H1 (cell line): ENCODE measurements around the gene FHL2. TPM values are rescaled to one million over a fixed set of nuclear protein-coding genes. Genes with fewer than 3 reads are reported as not detected.

Experiments
- CTCF ChIA-PET: fragments of 300-600 bp; sonication (Branson Sonifier 250); formaldehyde crosslinking; loops from one replicate; lab custom pipeline; 2021; ENCODE audit not compliant: partially characterized antibody; lab: Charles Lee
- POLR2A ChIA-PET: fragments of 300-600 bp; sonication (Branson Sonifier 250); formaldehyde crosslinking; loops from one replicate; lab custom pipeline; 2021; ENCODE audit warnings: inconsistent platforms; ENCODE audit not compliant: partially characterized antibody; lab: Charles Lee
- DNase-seq, 2 experiments: peaks; one replicate each; pipeline versions ENCODE4 v3.0.0 to v3.0.0-alpha.2; 2010 to 2022; ENCODE audit warnings: low spot score in 2 of 2, low read depth in 1 of 2, mixed read lengths in 1 of 2
- FAIRE-seq: peaks from 2 replicates; lab custom pipeline; 2011; peaks lifted over from hg19 to GRCh38; lab: Jason Lieb, UNC
- H2AFZ ChIP-seq: 2 replicates; pipeline ENCODE4 v1.8.1; 2012; ENCODE audit warnings: low read length, inconsistent platforms
- H2AK5ac ChIP-seq: 2 replicates; pipeline ENCODE4 v1.6.1; 2013; ENCODE audit warnings: low read depth, low read length
- H2BK120ac ChIP-seq: replicated peaks from 2 replicates; pipeline ENCODE3; 2013; ENCODE audit warnings: low read depth, low read length, inconsistent platforms
- H2BK12ac ChIP-seq: 2 replicates; pipeline ENCODE4 v1.6.1; 2013; ENCODE audit warnings: low read depth, low read length
- H2BK15ac ChIP-seq: 2 replicates; pipeline ENCODE4 v1.6.1; 2013; ENCODE audit warnings: low read length
- H2BK20ac ChIP-seq: 2 replicates; pipeline ENCODE4 v1.6.1; 2013; ENCODE audit warnings: low read length
- H2BK5ac ChIP-seq: 2 replicates; pipeline ENCODE4 v1.6.1; 2013; ENCODE audit warnings: low read depth, low read length
- H3K14ac ChIP-seq: 2 replicates; pipeline ENCODE4 v1.6.1; 2013; ENCODE audit warnings: inconsistent platforms; ENCODE audit not compliant: insufficient read length
- H3K18ac ChIP-seq: 2 replicates; pipeline ENCODE4 v1.6.1; 2013; ENCODE audit warnings: low read length; ENCODE audit errors: extremely low read depth
- H3K23ac ChIP-seq: 2 replicates; pipeline ENCODE4 v1.6.1; 2013; ENCODE audit warnings: inconsistent platforms; ENCODE audit not compliant: insufficient read length
- H3K23me2 ChIP-seq: 2 replicates; pipeline ENCODE4 v1.6.1; 2013; ENCODE audit warnings: low read depth, low read length
- H3K27ac ChIP-seq: 2 replicates; pipeline ENCODE4 v1.6.1; 2011; ENCODE audit warnings: low read depth, low read length, inconsistent platforms
- H3K27me3 ChIP-seq, 4 experiments: replicated peaks in 1 of 4; 1 replicate in 1 of 4; 2 replicates in 3 of 4; pipeline versions ENCODE4 v1.6.1 to v1.8.1; 2011 to 2013; ENCODE audit warnings: low read length in 3 of 4, mild to moderate bottlenecking in 3 of 4, inconsistent platforms in 2 of 4, mixed read lengths in 2 of 4, moderate library complexity in 1 of 4; ENCODE audit not compliant: control insufficient read depth in 3 of 4, insufficient read depth in 3 of 4; ENCODE audit errors: extremely low read depth in 1 of 4
- H3K36me3 ChIP-seq, 4 experiments: 2 replicates each; pipeline versions ENCODE4 v1.6.1 to v1.8.1; 2011 to 2013; ENCODE audit warnings: mild to moderate bottlenecking in 4 of 4, low read length in 3 of 4, moderate library complexity in 2 of 4, control low read depth in 1 of 4, inconsistent platforms in 1 of 4; ENCODE audit not compliant: insufficient read depth in 4 of 4, control insufficient read depth in 2 of 4
- H3K4ac ChIP-seq: replicated peaks from 2 replicates; pipeline ENCODE3; 2013; ENCODE audit warnings: low read length, low read depth, mixed read lengths, inconsistent platforms; ENCODE audit not compliant: insufficient read length
- H3K4me1 ChIP-seq, 4 experiments: replicated peaks in 1 of 4; 1 replicate in 1 of 4; 2 replicates in 3 of 4; pipeline versions ENCODE4 v1.6.1 to v1.8.1; 2011 to 2013; ENCODE audit warnings: low read length in 3 of 4, inconsistent platforms in 2 of 4, mixed read lengths in 1 of 4; ENCODE audit not compliant: insufficient read depth in 4 of 4, control insufficient read depth in 3 of 4
- H3K4me2 ChIP-seq, 2 experiments: 2 replicates each; pipeline versions ENCODE4 v1.6.1 to v1.8.1; 2011 to 2013; ENCODE audit warnings: low read depth in 2 of 2, low read length in 2 of 2, control low read depth in 1 of 2, inconsistent platforms in 1 of 2, mild to moderate bottlenecking in 1 of 2; ENCODE audit not compliant: insufficient read depth in 1 of 2
- H3K4me3 ChIP-seq, 4 experiments: fragments of 200-600, 300-600 bp in 1 of 4; sonication (generic), shearing (Covaris generic), sonication (Bioruptor Twin) in 1 of 4; 2 replicates each; pipeline versions ENCODE4 v1.5.1 to v1.8.1; 2011 to 2016; ENCODE audit warnings: low read length in 4 of 4, low read depth in 3 of 4, control low read depth in 2 of 4, inconsistent platforms in 2 of 4, mild to moderate bottlenecking in 2 of 4, mixed read lengths in 1 of 4, moderate library complexity in 1 of 4; ENCODE audit not compliant: insufficient read depth in 2 of 4; ENCODE audit errors: extremely low read depth in 1 of 4
- H3K56ac ChIP-seq: replicated peaks from 2 replicates; pipeline ENCODE3; 2013; ENCODE audit warnings: low read depth, mild to moderate bottlenecking, mixed read lengths, low read length, inconsistent platforms; ENCODE audit not compliant: insufficient read length
- H3K79me1 ChIP-seq: 2 replicates; pipeline ENCODE4 v1.6.1; 2013; ENCODE audit warnings: low read depth, low read length, control low read depth
- H3K79me2 ChIP-seq, 2 experiments: 2 replicates each; pipeline versions ENCODE4 v1.6.1 to v1.8.1; 2012 to 2013; ENCODE audit warnings: low read length in 2 of 2, mild to moderate bottlenecking in 2 of 2, inconsistent platforms in 1 of 2; ENCODE audit not compliant: insufficient read depth in 2 of 2, control insufficient read depth in 1 of 2
- H3K9ac ChIP-seq, 4 experiments: replicated peaks in 1 of 4; 1 replicate in 1 of 4; 2 replicates in 3 of 4; pipeline versions ENCODE4 v1.6.1 to v1.8.1; 2011 to 2013; ENCODE audit warnings: low read depth in 3 of 4, low read length in 3 of 4, control low read depth in 2 of 4, mild to moderate bottlenecking in 2 of 4, moderate library complexity in 2 of 4, inconsistent platforms in 1 of 4; ENCODE audit errors: extremely low read depth in 1 of 4
- H3K9me3 ChIP-seq, 2 experiments: 2 replicates each; pipeline versions ENCODE4 v1.6.1 to v1.8.1; 2012 to 2013; ENCODE audit warnings: mild to moderate bottlenecking in 2 of 2, moderate library complexity in 2 of 2, control low read depth in 1 of 2, inconsistent platforms in 1 of 2, low read depth in 1 of 2, low read length in 1 of 2, mixed read lengths in 1 of 2; ENCODE audit not compliant: insufficient read depth in 2 of 2
- H4K20me1 ChIP-seq, 2 experiments: replicated peaks in 1 of 2; 2 replicates each; pipeline versions ENCODE3 to v1.8.1; 2011 to 2013; ENCODE audit warnings: inconsistent platforms in 2 of 2, low read length in 2 of 2, mild to moderate bottlenecking in 1 of 2; ENCODE audit not compliant: insufficient read depth in 2 of 2, control insufficient read depth in 1 of 2
- H4K5ac ChIP-seq: 2 replicates; pipeline ENCODE4 v1.6.1; 2013; ENCODE audit warnings: low read length, low read depth, mixed read lengths, inconsistent platforms; ENCODE audit not compliant: insufficient read length
- H4K8ac ChIP-seq: 2 replicates; pipeline ENCODE4 v1.8.0; 2013; ENCODE audit warnings: mild to moderate bottlenecking, moderate library complexity, low read length, inconsistent platforms; ENCODE audit not compliant: insufficient read depth; ENCODE audit errors: extremely low read depth
- H4K91ac ChIP-seq: replicated peaks from 2 replicates; pipeline ENCODE3; 2013; ENCODE audit warnings: low read length, mixed read lengths, inconsistent platforms; ENCODE audit not compliant: insufficient read length
- ATF2 ChIP-seq: IDR thresholded peaks from 2 replicates; pipeline ENCODE4 v1.6.1; 2012; ENCODE audit warnings: low read length, inconsistent platforms
- CEBPB ChIP-seq: IDR thresholded peaks from 2 replicates; pipeline ENCODE4 v1.6.1; 2012; ENCODE audit warnings: low read depth, low read length
- EGR1 ChIP-seq: IDR thresholded peaks from 2 replicates; pipeline ENCODE4 v1.6.1; 2011; ENCODE audit warnings: low read depth, low read length, borderline replicate concordance
- JUN ChIP-seq: IDR thresholded peaks from 2 replicates; pipeline ENCODE4 v1.6.1; 2011; ENCODE audit warnings: low read depth, mild to moderate bottlenecking, improper control_type of control experiment, low read length
- POLR2A ChIP-seq, 2 experiments: IDR thresholded peaks; 1 replicate in 1 of 2; 2 replicates in 1 of 2; pipeline ENCODE4 v1.6.1; 2011; ENCODE audit warnings: low read depth in 2 of 2, low read length in 2 of 2, mild to moderate bottlenecking in 2 of 2; ENCODE audit errors: control extremely low read depth in 1 of 2
- POLR2AphosphoS5 ChIP-seq: IDR thresholded peaks from 2 replicates; pipeline ENCODE4 v1.6.1; 2011; ENCODE audit warnings: low read depth, low read length
- POU5F1 ChIP-seq: IDR thresholded peaks from 2 replicates; pipeline ENCODE4 v1.6.1; 2011; ENCODE audit warnings: low read depth, mild to moderate bottlenecking, low read length, moderate library complexity
- RBBP5 ChIP-seq: IDR thresholded peaks from 2 replicates; pipeline ENCODE4 v1.7.1; 2012; ENCODE audit warnings: low read depth, mild to moderate bottlenecking, inconsistent platforms, low read length, moderate library complexity, borderline replicate concordance
- RXRA ChIP-seq: IDR thresholded peaks from 2 replicates; pipeline ENCODE4 v1.6.1; 2011; ENCODE audit warnings: low read depth, mild to moderate bottlenecking, low read length, moderate library complexity; ENCODE audit not compliant: insufficient read depth
- SP1 ChIP-seq: IDR thresholded peaks from 2 replicates; pipeline ENCODE4 v1.6.1; 2011; ENCODE audit warnings: low read depth, low read length
- SP2 ChIP-seq: IDR thresholded peaks from 2 replicates; pipeline ENCODE4 v1.6.1; 2012; ENCODE audit warnings: mild to moderate bottlenecking, low read length, inconsistent platforms
- SP4 ChIP-seq: IDR thresholded peaks from 2 replicates; pipeline ENCODE4 v1.6.1; 2012; ENCODE audit warnings: low read length, inconsistent platforms
- TCF12 ChIP-seq: IDR thresholded peaks from 2 replicates; pipeline ENCODE4 v1.6.1; 2011; ENCODE audit warnings: low read depth, mild to moderate bottlenecking, low read length
- USF2 ChIP-seq: IDR thresholded peaks from 2 replicates; pipeline ENCODE4 v1.6.1; 2011; ENCODE audit warnings: low read length, improper control_type of control experiment
- WGBS, 2 experiments: shearing (Covaris generic) in 1 of 2; methylation state at CpG; one replicate each; pipeline versions ENCODE4 v1.1.6 to v1.1.7; 2013 to 2015; ENCODE audit warnings: low lambda C conversion rate in 2 of 2, mixed read lengths in 2 of 2, inconsistent platforms in 1 of 2, low coverage in 1 of 2, missing lambda C conversion rate in 1 of 2; ENCODE audit not compliant: insufficient replicate concordance in 2 of 2, insufficient coverage in 1 of 2, insufficient read length in 1 of 2; ENCODE audit errors: extremely low coverage in 1 of 2, missing lambda C conversion rate in 1 of 2; 5-methylcytosine and 5-hydroxymethylcytosine counted together
- polyA plus RNA-seq, 7 experiments: library from polyadenylated mRNA; depleted of rRNA in 3 of 7; stranded (reverse) in 5 of 7; unstranded in 2 of 7; fragments of >200 nt in 5 of 7; fragments of 200-250 nt in 2 of 7; gene quantifications; 1 replicate in 5 of 7; 2 replicates in 1 of 7; 4 replicates in 1 of 7; pipeline versions ENCODE4 v1.2.1 to v1.2.3, GENCODE V29; 2011 to 2013; ENCODE audit warnings: missing spikeins in 2 of 7, mixed read lengths in 2 of 7
- total RNA-seq: library from RNA; stranded (reverse); fragmentation: NEBNext Ultra II Directional; extraction: Animal tissue kit (Norgen Biotek cat#: 25700); gene quantifications from 2 replicates; pipeline ENCODE4 v1.2.1, GENCODE V29; 2021

Gene FHL2
- total and polyA plus RNA-seq, 2 of the 8 experiments (the other 6 are each of a cell fraction or from before 2014, with no cell fraction given) = 33.2 to 64.3 TPM

GRCh38 chr2:105371810-105372209 lies 27.0 kb downstream of the FHL2 start:
- H3K4me3 ChIP-seq = no peak overlapping the region
- no peak overlapping the region; the same call in 1 of the 2 replicates for H4K8ac ChIP-seq
- H3K4me1 ChIP-seq = no peaks in the 10 kb centered on the region
- no peak for DNase-seq
- H3K23me2 ChIP-seq = no peaks in the 10 kb centered on the region
- FAIRE-seq = no peak
- H3K4me2 ChIP-seq = no peak overlapping the region
- H3K18ac ChIP-seq = no peak overlapping the region
- ChIA-PET CTCF (interaction anchor here (6.6 kb wide), 1 partner anchor 148 kb away, joined by 67 read pairs; no protein-coding TSS in a partner anchor), POLR2A (no interaction called here)
- no peaks in the 10 kb centered on the region for H3K79me1 ChIP-seq
- H3K4ac ChIP-seq = no peak overlapping the region
- H2BK12ac ChIP-seq = no peak overlapping the region
- no peaks in the 10 kb centered on the region for H4K20me1 ChIP-seq
- no peak overlapping the region for H3K27ac ChIP-seq
- no peak overlapping the region for H3K23ac ChIP-seq
- H3K14ac ChIP-seq = no peak overlapping the region
- H2BK15ac ChIP-seq = no peak overlapping the region
- H3K56ac ChIP-seq = no peak overlapping the region
- H4K5ac ChIP-seq = no peak overlapping the region
- H3K36me3 ChIP-seq = peaks cover 0 to 18% (median 5%) of the 10 kb centered on the region in 4 experiments; a peak in 6 of 8 replicates
- no peak overlapping the region for H2AK5ac ChIP-seq
- no peaks in the 10 kb centered on the region for H3K79me2 ChIP-seq
- WGBS, 2 experiments = 91% methylated on average over 4 of the region's 4 CpGs; no CpG with 5 or more reads in 1 of the 2 experiments
- H3K9me3 ChIP-seq = no peaks in the 10 kb centered on the region
- no peak overlapping the region for H4K91ac ChIP-seq
- no peak overlapping the region for H2BK20ac ChIP-seq
- no peak overlapping the region for H2AFZ ChIP-seq
- H2BK120ac ChIP-seq = no peak overlapping the region
- H3K9ac ChIP-seq = no peak overlapping the region
- H3K27me3 ChIP-seq = no peaks in the 10 kb centered on the region
- no peak overlapping the region for H2BK5ac ChIP-seq
- TF ChIP-seq POLR2AphosphoS5 (no peak), USF2 (no peak), SP1 (no peak), RXRA (no peak), TCF12 (no peak), POLR2A (IDR thresholded peaks at IDR 0.05; ENCODE audit: control extremely low read depth in 1 of 2, low read depth in 2 of 2, low read length in 2 of 2) (no peak), SP4 (no peak), JUN (no peak), RBBP5 (no peak), EGR1 (no peak), ATF2 (no peak), POU5F1 (no peak), SP2 (no peak), CEBPB (no peak)
